Activated naive CD4-positive, alpha-beta T cell treated with anti-CD3 and anti-CD28 coated beads for 36 hours (primary cell): ENCODE measurements around the gene BSND. TPM values are rescaled to one million over a fixed set of nuclear protein-coding genes. Genes with fewer than 3 reads are reported as not detected.

Source experiments
- CTCF ChIA-PET: fragments of 350-600 bp; sonication (Branson Sonifier 250); formaldehyde crosslinking; loops from one replicate; lab custom pipeline; 2021; ENCODE audit warnings: antibody characterized with exemption; lab: Charles Lee
- DNase-seq: peaks from one replicate; pipeline ENCODE4 v3.0.0-alpha.2; 2020
- H3K27ac Mint-ChIP-seq: one replicate; pipeline ENCODE4 v1.8.0; 2021; ENCODE audit warnings: mild to moderate bottlenecking, mixed read lengths
- H3K27me3 Mint-ChIP-seq: one replicate; pipeline ENCODE4 v1.8.0; 2021; ENCODE audit warnings: low read depth, mixed read lengths
- H3K36me3 Mint-ChIP-seq: one replicate; pipeline ENCODE4 v1.8.0; 2021; ENCODE audit warnings: low read depth, mixed read lengths
- H3K4me1 Mint-ChIP-seq: one replicate; pipeline ENCODE4 v1.8.0; 2021; ENCODE audit warnings: low read depth, mixed read lengths
- H3K4me3 Mint-ChIP-seq: one replicate; pipeline ENCODE4 v1.8.0; 2021; ENCODE audit warnings: mild to moderate bottlenecking, moderate library complexity, mixed read lengths
- H3K9me3 Mint-ChIP-seq: one replicate; pipeline ENCODE4 v1.8.0; 2021; ENCODE audit warnings: mixed read lengths
- intact Hi-C: fragments of 100-400 bp; cut with micrococcal nuclease; formaldehyde crosslinking; loops from one replicate; pipeline ENCODE4 v1.15.1; 2023
- total RNA-seq, 2 experiments: library from RNA; stranded (reverse); gene quantifications; one replicate each; pipeline ENCODE4 v1.2.3, GENCODE V29; 2021

The BSND gene
- total RNA-seq, 2 experiments from 2014 or later: not detected

GRCh38 chr1:54996359-54996868 is 2.3 kb upstream of the BSND start:
- Mint-ChIP-seq H3K4me3 (no peak overlapping the region), H3K36me3 (no peaks in the 10 kb centered on the region), H3K9me3 (no peaks in the 10 kb centered on the region), H3K27ac (no peak overlapping the region), H3K27me3 (peaks cover 40% of the 10 kb centered on the region), H3K4me1 (peaks cover 18% of the 10 kb centered on the region)
- intact Hi-C loops: loop anchor here (1.0 to 5.0 kb wide), 5 partner anchors 26 to 324 kb away; partner anchors contain the start of gene TTC22
- DNase-seq: peak; percentile 89
- CTCF ChIA-PET: interaction anchor here (0.5 to 4.8 kb wide), 20 partner anchors 8 to 375 kb away, joined by 3 to 72 read pairs (median 4); a partner anchor contains a TSS

GRCh38 chr1:54996869-54997710 is 1.6 kb upstream of the BSND start:
- CTCF ChIA-PET: interaction anchor here (0.7 to 4.8 kb wide), 14 partner anchors 9 to 200 kb away, joined by 3 to 72 read pairs (median 5); a partner anchor contains a TSS
- Mint-ChIP-seq H3K4me3 (no peak overlapping the region), H3K27ac (no peak overlapping the region), H3K36me3 (no peaks in the 10 kb centered on the region), H3K4me1 (peaks cover 18% of the 10 kb centered on the region), H3K9me3 (no peaks in the 10 kb centered on the region), H3K27me3 (peaks cover 40% of the 10 kb centered on the region)
- DNase-seq: no peak
- intact Hi-C loops: loop anchor here (1.0 to 5.0 kb wide), 5 partner anchors 26 to 325 kb away; partner anchors contain the start of gene TTC22

GRCh38 chr1:54997711-54997986 is 1.1 kb upstream of the BSND start:
- CTCF ChIA-PET: interaction anchor here (3.1 to 4.8 kb wide), 3 partner anchors 48 to 57 kb away, joined by 13 to 72 read pairs (median 53); no protein-coding TSS in a partner anchor
- Mint-ChIP-seq H3K36me3 (no peaks in the 10 kb centered on the region), H3K4me3 (no peak overlapping the region), H3K27me3 (peaks cover 40% of the 10 kb centered on the region), H3K4me1 (peaks cover 18% of the 10 kb centered on the region), H3K27ac (no peak overlapping the region), H3K9me3 (no peaks in the 10 kb centered on the region)
- DNase-seq: no peak
- intact Hi-C loops: loop anchor here (2.0 to 5.0 kb wide), 2 partner anchors 25 to 195 kb away; partner anchors contain the start of gene TTC22

GRCh38 chr1:54998100-54998499 is 633 bp upstream of the BSND start:
- Mint-ChIP-seq H3K36me3 (no peaks in the 10 kb centered on the region), H3K4me3 (no peak overlapping the region), H3K4me1 (peaks cover 18% of the 10 kb centered on the region), H3K27ac (no peak overlapping the region), H3K27me3 (peaks cover 40% of the 10 kb centered on the region), H3K9me3 (no peaks in the 10 kb centered on the region)
- intact Hi-C loops: loop anchor here (5.0 kb wide), 1 partner anchor 196 kb away; the partner anchor contains the start of gene TTC22
- CTCF ChIA-PET: interaction anchor here (1.0 to 4.8 kb wide), 4 partner anchors 48 to 59 kb away, joined by 3 to 72 read pairs (median 33); no protein-coding TSS in a partner anchor
- no peak for DNase-seq

- intact Hi-C loops: no loop called here
- no peak overlapping the region for H3K4me3 Mint-ChIP-seq
- H3K9me3 Mint-ChIP-seq: no peaks in the 10 kb centered on the region
- H3K27ac Mint-ChIP-seq: no peak overlapping the region
- peaks cover 35% of the 10 kb centered on the region for H3K27me3 Mint-ChIP-seq
- H3K4me1 Mint-ChIP-seq: peaks cover 18% of the 10 kb centered on the region
- CTCF ChIA-PET: interaction anchor here (0.7 to 3.0 kb wide), 3 partner anchors 11 to 57 kb away, joined by 3 to 9 read pairs (median 4); no protein-coding TSS in a partner anchor
- no peak for DNase-seq
- H3K36me3 Mint-ChIP-seq: no peaks in the 10 kb centered on the region
These were observed 1.7 kb downstream of the BSND start for GRCh38 chr1:55000110-55001085.

- no peak overlapping the region for H3K4me3 Mint-ChIP-seq
- peaks cover 9% of the 10 kb centered on the region for H3K4me1 Mint-ChIP-seq
- no peak for DNase-seq
- CTCF ChIA-PET: interaction anchor here (3.0 kb wide), 1 partner anchor 56 kb away, joined by 9 read pairs; no protein-coding TSS in a partner anchor
- H3K27me3 Mint-ChIP-seq: peaks cover 26% of the 10 kb centered on the region
- H3K36me3 Mint-ChIP-seq: no peaks in the 10 kb centered on the region
- H3K9me3 Mint-ChIP-seq: no peaks in the 10 kb centered on the region
- intact Hi-C loops: no loop called here
- H3K27ac Mint-ChIP-seq: no peak overlapping the region
These were observed 2.6 kb downstream of the BSND start for GRCh38 chr1:55001311-55001710.

- no peak for DNase-seq
- CTCF ChIA-PET: interaction anchor here (1.0 to 3.0 kb wide), 4 partner anchors 10 to 58 kb away, joined by 3 to 9 read pairs (median 5); no protein-coding TSS in a partner anchor
- no peaks in the 10 kb centered on the region for H3K36me3 Mint-ChIP-seq
- H3K4me3 Mint-ChIP-seq: no peak overlapping the region
- H3K4me1 Mint-ChIP-seq: no peaks in the 10 kb centered on the region
- no peaks in the 10 kb centered on the region for H3K9me3 Mint-ChIP-seq
- no peak overlapping the region for H3K27ac Mint-ChIP-seq
- intact Hi-C loops: no loop called here
- peaks cover 14% of the 10 kb centered on the region for H3K27me3 Mint-ChIP-seq
These were observed 4.0 kb downstream of the BSND start for GRCh38 chr1:55002686-55003085.

GRCh38 chr1:55005351-55006140 is 6.8 kb downstream of the BSND start:
- intact Hi-C loops: no loop called here
- Mint-ChIP-seq H3K27ac (no peak overlapping the region), H3K4me3 (no peak overlapping the region), H3K27me3 (no peaks in the 10 kb centered on the region), H3K9me3 (no peaks in the 10 kb centered on the region), H3K36me3 (no peaks in the 10 kb centered on the region), H3K4me1 (no peaks in the 10 kb centered on the region)
- CTCF ChIA-PET: no interaction called here
- no peak for DNase-seq

GRCh38 chr1:55006931-55007330 is 8.2 kb downstream of the BSND start:
- Mint-ChIP-seq H3K27me3 (no peaks in the 10 kb centered on the region), H3K4me3 (no peak overlapping the region), H3K27ac (no peak overlapping the region), H3K9me3 (no peaks in the 10 kb centered on the region), H3K36me3 (no peaks in the 10 kb centered on the region), H3K4me1 (no peaks in the 10 kb centered on the region)
- no peak for DNase-seq
- CTCF ChIA-PET: interaction anchor here (2.0 kb wide), 1 partner anchor 62 kb away, joined by 8 read pairs; no protein-coding TSS in a partner anchor
- intact Hi-C loops: no loop called here

GRCh38 chr1:55007625-55008024 is 8.9 kb downstream of the BSND start:
- Mint-ChIP-seq H3K27ac (no peak overlapping the region), H3K4me3 (no peak overlapping the region), H3K4me1 (no peaks in the 10 kb centered on the region), H3K27me3 (no peaks in the 10 kb centered on the region), H3K36me3 (no peaks in the 10 kb centered on the region), H3K9me3 (no peaks in the 10 kb centered on the region)
- intact Hi-C loops: no loop called here
- CTCF ChIA-PET: interaction anchor here (1.3 to 2.0 kb wide), 2 partner anchors 15 to 63 kb away, joined by 4 to 8 read pairs; no protein-coding TSS in a partner anchor
- no peak for DNase-seq
